Activated CD4-positive, alpha-beta T cell treated with anti-CD3 and anti-CD28 coated beads, Interleukin-2, Interleukin-4, amounts not matched to agents 100 ng/mL and 50 ng/mL, durations not matched to agents 16 hours and 8 hours (primary cell): ENCODE results near the gene NKAIN2.
"Not testable (repeated sequence)": the region's sequence is repeated elsewhere in the genome, so short reads cannot be mapped to it uniquely, and the experiment has no call there.

Experiments used
- DNase-seq: peaks from one replicate; pipeline ENCODE4 v3.0.0-alpha.2; 2020; ENCODE audit warnings: low spot score

NKAIN2 gene

GRCh38 chr6:123895346-123895745 lies 91.7 kb downstream of the NKAIN2 start:
- DNase-seq = no peak

- no peak for DNase-seq
Measured at GRCh38 chr6:123895806-123896205, 92.1 kb downstream of the NKAIN2 start.

- DNase-seq = no peak
Measured at GRCh38 chr6:123896869-123897268, 93.2 kb downstream of the NKAIN2 start.

- DNase-seq = no peak
Measured at GRCh38 chr6:123897965-123898364, 94.3 kb downstream of the NKAIN2 start.

- no peak for DNase-seq
Measured at GRCh38 chr6:123898665-123899064, 95.0 kb downstream of the NKAIN2 start.

- DNase-seq = no peak
Measured at GRCh38 chr6:123899745-123900144, 96.1 kb downstream of the NKAIN2 start.

- no peak for DNase-seq
Measured at GRCh38 chr6:123901436-123901835, 97.8 kb downstream of the NKAIN2 start.

GRCh38 chr6:123902738-123903313 lies 99.2 kb downstream of the NKAIN2 start:
- DNase-seq = no peak

GRCh38 chr6:123904228-123904627 lies 100.6 kb downstream of the NKAIN2 start:
- no peak for DNase-seq

- DNase-seq = no peak
Measured at GRCh38 chr6:123908797-123909196, 105.1 kb downstream of the NKAIN2 start.

- DNase-seq = no peak
Measured at GRCh38 chr6:123909989-123910388, 106.3 kb downstream of the NKAIN2 start.

- no peak for DNase-seq
Measured at GRCh38 chr6:123913863-123914262, 110.2 kb downstream of the NKAIN2 start.

GRCh38 chr6:123923379-123923778 lies 119.7 kb downstream of the NKAIN2 start:
- not testable (repeated sequence) for DNase-seq

- DNase-seq = peak; percentile 34
Measured at GRCh38 chr6:123925350-123925749, 121.7 kb downstream of the NKAIN2 start.

- no peak for DNase-seq
Measured at GRCh38 chr6:123925842-123926399, 122.3 kb downstream of the NKAIN2 start.

- DNase-seq = no peak
Measured at GRCh38 chr6:123928529-123928928, 124.9 kb downstream of the NKAIN2 start.

GRCh38 chr6:123931928-123932327 lies 128.3 kb downstream of the NKAIN2 start:
- no peak for DNase-seq

GRCh38 chr6:123940551-123940950 lies 136.9 kb downstream of the NKAIN2 start:
- DNase-seq = no peak

GRCh38 chr6:123941855-123942254 lies 138.2 kb downstream of the NKAIN2 start:
- no peak for DNase-seq

- DNase-seq = no peak
Measured at GRCh38 chr6:123945386-123945785, 141.7 kb downstream of the NKAIN2 start.

- DNase-seq = no peak
Measured at GRCh38 chr6:123953920-123954319, 150.3 kb downstream of the NKAIN2 start.

- DNase-seq = no peak
Measured at GRCh38 chr6:123956492-123957139, 153.0 kb downstream of the NKAIN2 start.

- DNase-seq = no peak
Measured at GRCh38 chr6:123962508-123962907, 158.8 kb downstream of the NKAIN2 start.

GRCh38 chr6:123965894-123966293 lies 162.2 kb downstream of the NKAIN2 start:
- DNase-seq = no peak
